Panc1 (cell line): ENCODE measurements around the gene RPSA.

Source experiments
- POLR2AphosphoS5 ChIP-seq: IDR thresholded peaks from 2 replicates; pipeline ENCODE4 v1.6.1; 2012; ENCODE audit warnings: mild to moderate bottlenecking, low read depth, low read length, moderate library complexity
- SIN3A ChIP-seq: IDR thresholded peaks from 2 replicates; pipeline ENCODE4 v1.6.1; 2012; ENCODE audit warnings: low read depth, mild to moderate bottlenecking, low read length, moderate library complexity, borderline replicate concordance; ENCODE audit not compliant: insufficient read depth
- TF ChIP-seq, protein P1 (sequence below): fragments of 450-650 bp; IDR thresholded peaks from 2 replicates; pipeline ENCODE4 v1.5.1; 2017; ENCODE audit warnings: mild to moderate bottlenecking

DNA sequence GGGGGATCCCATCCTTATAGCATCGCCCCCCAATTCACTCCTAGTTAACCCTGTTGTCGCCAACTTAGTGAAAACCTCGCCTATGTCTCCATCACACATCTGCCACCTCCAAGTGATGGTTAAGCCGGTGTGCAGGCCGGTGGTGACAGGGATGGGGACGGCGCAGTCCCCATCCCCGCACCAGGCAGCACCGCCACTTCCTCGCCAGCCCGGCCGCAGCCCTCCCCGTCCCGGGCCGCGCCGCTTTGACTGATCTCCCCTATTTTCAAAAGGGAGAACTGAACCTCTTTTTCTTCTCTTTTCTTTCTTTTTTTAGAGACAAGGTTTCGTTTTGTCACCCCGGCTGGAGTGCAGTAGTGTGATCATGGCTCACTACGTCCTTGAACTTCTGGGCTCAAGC, 49.6 kb downstream of the RPSA start:
- TF ChIP-seq, protein P1, sequence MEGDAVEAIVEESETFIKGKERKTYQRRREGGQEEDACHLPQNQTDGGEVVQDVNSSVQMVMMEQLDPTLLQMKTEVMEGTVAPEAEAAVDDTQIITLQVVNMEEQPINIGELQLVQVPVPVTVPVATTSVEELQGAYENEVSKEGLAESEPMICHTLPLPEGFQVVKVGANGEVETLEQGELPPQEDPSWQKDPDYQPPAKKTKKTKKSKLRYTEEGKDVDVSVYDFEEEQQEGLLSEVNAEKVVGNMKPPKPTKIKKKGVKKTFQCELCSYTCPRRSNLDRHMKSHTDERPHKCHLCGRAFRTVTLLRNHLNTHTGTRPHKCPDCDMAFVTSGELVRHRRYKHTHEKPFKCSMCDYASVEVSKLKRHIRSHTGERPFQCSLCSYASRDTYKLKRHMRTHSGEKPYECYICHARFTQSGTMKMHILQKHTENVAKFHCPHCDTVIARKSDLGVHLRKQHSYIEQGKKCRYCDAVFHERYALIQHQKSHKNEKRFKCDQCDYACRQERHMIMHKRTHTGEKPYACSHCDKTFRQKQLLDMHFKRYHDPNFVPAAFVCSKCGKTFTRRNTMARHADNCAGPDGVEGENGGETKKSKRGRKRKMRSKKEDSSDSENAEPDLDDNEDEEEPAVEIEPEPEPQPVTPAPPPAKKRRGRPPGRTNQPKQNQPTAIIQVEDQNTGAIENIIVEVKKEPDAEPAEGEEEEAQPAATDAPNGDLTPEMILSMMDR = no peak
- TF ChIP-seq SIN3A (no peak), POLR2AphosphoS5 (no peak)
